NCI-H226 (cell line): ENCODE results near the gene FLNC.

Source experiments
- DNase-seq: peaks from one replicate; pipeline ENCODE4 v3.0.0-alpha.2; 2015

FLNC gene

GRCh38 chr7:128830231-128831177 is at the start of gene FLNC:
FLNC (plus strand) TSS chr7:128830406; CDS start chr7:128830638, 232 bp downstream.
- DNase-seq, result peak; percentile 69

GRCh38 chr7:128781126-128781525 is 49.1 kb upstream of the FLNC start:
- no peak for DNase-seq

- no peak for DNase-seq
Observed at GRCh38 chr7:128781851-128782250, 48.4 kb upstream of the FLNC start.

GRCh38 chr7:128783143-128783861 is 46.9 kb upstream of the FLNC start:
- no peak for DNase-seq

GRCh38 chr7:128785738-128786137 is 44.5 kb upstream of the FLNC start:
- DNase-seq, result no peak

GRCh38 chr7:128788446-128789412 is 41.5 kb upstream of the FLNC start:
- no peak for DNase-seq

GRCh38 chr7:128790315-128791041 is 39.7 kb upstream of the FLNC start:
- DNase-seq, result no peak

GRCh38 chr7:128791121-128791971 is 38.9 kb upstream of the FLNC start, which contains the start of gene CCDC136:
CCDC136 (plus strand) TSS chr7:128791968; CDS start chr7:128792412, 444 bp downstream.
- DNase-seq, result peak; percentile 33

GRCh38 chr7:128791972-128792327 is 38.3 kb upstream of the FLNC start:
- DNase-seq, result no peak

- no peak for DNase-seq
Observed at GRCh38 chr7:128792471-128793180, 37.6 kb upstream of the FLNC start.

- no peak for DNase-seq
Observed at GRCh38 chr7:128793181-128793547, 37.0 kb upstream of the FLNC start.

GRCh38 chr7:128794020-128794419 is 36.2 kb upstream of the FLNC start:
- DNase-seq, result no peak

- no peak for DNase-seq
Observed at GRCh38 chr7:128794436-128794835, 35.8 kb upstream of the FLNC start.

GRCh38 chr7:128795129-128795528 is 35.1 kb upstream of the FLNC start:
- no peak for DNase-seq

GRCh38 chr7:128796327-128796726 is 33.9 kb upstream of the FLNC start:
- no peak for DNase-seq

GRCh38 chr7:128799451-128799850 is 30.8 kb upstream of the FLNC start:
- no peak for DNase-seq

- DNase-seq, result no peak
Observed at GRCh38 chr7:128800567-128800966, 29.6 kb upstream of the FLNC start.

- DNase-seq, result no peak
Observed at GRCh38 chr7:128801003-128801402, 29.2 kb upstream of the FLNC start.

- DNase-seq, result no peak
Observed at GRCh38 chr7:128801667-128802418, 28.4 kb upstream of the FLNC start.

- no peak for DNase-seq
Observed at GRCh38 chr7:128804484-128804883, 25.7 kb upstream of the FLNC start.
